Ovary (tissue), 3 donors: ENCODE results near the gene DDX54.

Source experiments
- CTCF ChIP-seq, 3 donors: fragments of 450-650 bp in 2 of 3; fragments of 200-600 bp in 1 of 3; IDR thresholded peaks; one replicate each; pipeline versions ENCODE4 v1.5.1 to v1.8.0; 2016 to 2022; ENCODE audit warnings: antibody characterized with exemption in 3 of 3, mild to moderate bottlenecking in 1 of 3
- POLR2A ChIP-seq: fragments of 450-650 bp; IDR thresholded peaks from one replicate; pipeline ENCODE4 v1.6.1; 2017; ENCODE audit warnings: antibody characterized with exemption, mild to moderate bottlenecking, moderate library complexity
- donor health status: DM: no; HTN: no; CAD: no.

- no peak for TF ChIP-seq CTCF (IDR thresholded peaks at IDR 0.05)
- TF ChIP-seq POLR2A = no peak
Measured at GRCh38 chr12:113163030-113163360, 22.3 kb downstream of the DDX54 start.
